Fibroblast of lung (primary cell): ENCODE results near the gene MACROD1. TPM values are rescaled to one million over a fixed set of nuclear protein-coding genes. Genes with fewer than 3 reads are reported as not detected.

ENCODE experiments used
- DNase-seq, 2 donors: peaks; one replicate each; pipeline versions ENCODE4 v3.0.0 to v3.0.0-alpha.2; 2010; ENCODE audit warnings: low read depth in 2 of 2
- H2AFZ ChIP-seq: 2 replicates; pipeline ENCODE4 v1.5.1; 2012; ENCODE audit warnings: low read length, control low read depth, inconsistent platforms
- H3K27ac ChIP-seq: 2 replicates; pipeline ENCODE4 v1.5.1; 2011; ENCODE audit warnings: low read length, control low read depth; ENCODE audit not compliant: insufficient read depth
- H3K27me3 ChIP-seq: 2 replicates; pipeline ENCODE4 v1.5.1; 2011; ENCODE audit warnings: mild to moderate bottlenecking, low read length; ENCODE audit not compliant: control insufficient read depth, insufficient read depth
- H3K36me3 ChIP-seq: 2 replicates; pipeline ENCODE4 v1.5.1; 2011; ENCODE audit warnings: low read length; ENCODE audit not compliant: control insufficient read depth, insufficient read depth
- H3K4me1 ChIP-seq: 2 replicates; pipeline ENCODE4 v1.5.1; 2011; ENCODE audit warnings: low read length; ENCODE audit not compliant: control insufficient read depth, insufficient read depth; ENCODE audit errors: extremely low read depth
- H3K4me2 ChIP-seq: 2 replicates; pipeline ENCODE4 v1.5.1; 2011; ENCODE audit warnings: low read length, control low read depth; ENCODE audit not compliant: insufficient read depth; ENCODE audit errors: extremely low read depth
- H3K4me3 ChIP-seq, 4 experiments: fragments of 200-600 bp in 1 of 4; sonication (generic) in 1 of 4; replicated peaks in 1 of 4; 2 replicates each; pipeline ENCODE4 v1.5.1; 2011 to 2016; ENCODE audit warnings: low read length in 4 of 4, low read depth in 3 of 4, mild to moderate bottlenecking in 3 of 4, control low read depth in 2 of 4, inconsistent platforms in 1 of 4, mixed read lengths in 1 of 4; ENCODE audit not compliant: insufficient read depth in 1 of 4; ENCODE audit errors: control extremely low read depth in 1 of 4
- H3K79me2 ChIP-seq: 2 replicates; pipeline ENCODE4 v1.5.1; 2012; ENCODE audit warnings: mild to moderate bottlenecking, low read length, inconsistent platforms; ENCODE audit not compliant: control insufficient read depth, insufficient read depth
- H3K9ac ChIP-seq: 2 replicates; pipeline ENCODE4 v1.5.1; 2011; ENCODE audit warnings: mild to moderate bottlenecking, low read length, control low read depth; ENCODE audit not compliant: insufficient read depth
- H3K9me3 ChIP-seq: 2 replicates; pipeline ENCODE4 v1.5.1; 2012; ENCODE audit warnings: low read depth, low read length; ENCODE audit not compliant: control insufficient read depth, insufficient read depth
- H4K20me1 ChIP-seq: 2 replicates; pipeline ENCODE4 v1.5.1; 2011; ENCODE audit warnings: low read length; ENCODE audit not compliant: control insufficient read depth, insufficient read depth; ENCODE audit errors: extremely low read depth
- CTCF ChIP-seq, 2 donors: IDR thresholded peaks in 1 of 2; conservative IDR thresholded peaks in 1 of 2; 1 replicate in 1 of 2; 2 replicates in 1 of 2; pipeline ENCODE4 v1.5.1; 2011 to 2012; ENCODE audit warnings: low read length in 2 of 2, control low read depth in 1 of 2, inconsistent platforms in 1 of 2, low read depth in 1 of 2, mild to moderate bottlenecking in 1 of 2
- EZH2 ChIP-seq: IDR thresholded peaks from 2 replicates; pipeline ENCODE4 v1.5.1; 2012; ENCODE audit warnings: low read length, control low read depth, mild to moderate bottlenecking; ENCODE audit errors: missing control alignments
- polyA plus RNA-seq, 2 donors: library from polyadenylated mRNA; depleted of rRNA in 1 of 2; stranded (reverse) in 1 of 2; unstranded in 1 of 2; fragments of >200 nt; gene quantifications; 2 replicates each; pipeline ENCODE4 v1.2.1, GENCODE V29; 2011 to 2012; ENCODE audit warnings: missing spikeins in 1 of 2
- total RNA-seq: library from RNA; depleted of rRNA; stranded (reverse); fragments of >200 nt; gene quantifications from 2 replicates; pipeline ENCODE4 v1.2.1, GENCODE V29; 2014

Gene MACROD1
- total and polyA plus RNA-seq, 2 donors (not counting 1 experiment from before 2014, with no cell fraction given): 8.8 to 24.8 TPM

GRCh38 chr11:64015935-64016845 is 149.7 kb downstream of the MACROD1 start:
- Histone ChIP-seq H3K4me2 (no peak overlapping the region), H3K27ac (no peak overlapping the region), H2AFZ (no peak overlapping the region), H3K27me3 (no peaks in the 10 kb centered on the region), H3K36me3 (no peaks in the 10 kb centered on the region), H3K4me3 (no peak overlapping the region), H3K9me3 (no peaks in the 10 kb centered on the region), H4K20me1 (peaks cover 3% of the 10 kb centered on the region), H3K4me1 (no peaks in the 10 kb centered on the region), H3K9ac (no peak overlapping the region), H3K79me2 (no peaks in the 10 kb centered on the region)
- TF ChIP-seq CTCF (conservative IDR thresholded peaks at IDR 0.05 in 1 of 2, IDR thresholded peaks at IDR 0.05 in 1 of 2; ENCODE audit: low read depth in 1 of 2, low read length in 2 of 2) (no peak), EZH2 (no peak)
- no peak for DNase-seq

- Histone ChIP-seq H3K27ac (no peak overlapping the region), H3K27me3 (no peaks in the 10 kb centered on the region), H3K9me3 (no peaks in the 10 kb centered on the region), H3K36me3 (no peaks in the 10 kb centered on the region), H3K4me1 (no peaks in the 10 kb centered on the region), H2AFZ (no peak overlapping the region), H3K9ac (no peak overlapping the region), H4K20me1 (peaks cover 3% of the 10 kb centered on the region), H3K79me2 (no peaks in the 10 kb centered on the region), H3K4me2 (no peak overlapping the region), H3K4me3 (no peak overlapping the region)
- no peak for TF ChIP-seq CTCF (conservative IDR thresholded peaks at IDR 0.05 in 1 of 2, IDR thresholded peaks at IDR 0.05 in 1 of 2; ENCODE audit: low read depth in 1 of 2, low read length in 2 of 2)
- no peak for TF ChIP-seq EZH2
- DNase-seq: no peak
Observed at GRCh38 chr11:64015510-64015909, 150.4 kb downstream of the MACROD1 start.

GRCh38 chr11:64014356-64014755 is 151.6 kb downstream of the MACROD1 start:
- H3K9ac ChIP-seq: no peak overlapping the region
- no peak for TF ChIP-seq CTCF (conservative IDR thresholded peaks at IDR 0.05 in 1 of 2, IDR thresholded peaks at IDR 0.05 in 1 of 2; ENCODE audit: low read depth in 1 of 2, low read length in 2 of 2)
- TF ChIP-seq EZH2: no peak
- DNase-seq: no peak
- H3K9me3 ChIP-seq: no peaks in the 10 kb centered on the region
- H3K79me2 ChIP-seq: no peaks in the 10 kb centered on the region
- no peak overlapping the region for H3K27ac ChIP-seq
- no peak overlapping the region for H2AFZ ChIP-seq
- no peaks in the 10 kb centered on the region for H3K36me3 ChIP-seq
- H4K20me1 ChIP-seq: no peaks in the 10 kb centered on the region
- H3K4me3 ChIP-seq: no peak overlapping the region
- no peak overlapping the region for H3K4me2 ChIP-seq
- H3K27me3 ChIP-seq: no peaks in the 10 kb centered on the region
- no peaks in the 10 kb centered on the region for H3K4me1 ChIP-seq
